Loucy (cell line): Measurements from ENCODE around the gene FRMD4A.

Experiments
- H2AFZ ChIP-seq: fragments of 200-600 bp; sonication (generic); 2 replicates; pipeline ENCODE4 v1.6.0; 2016; ENCODE audit warnings: antibody characterized with exemption, mild to moderate bottlenecking, low read length, moderate library complexity
- H3F3A ChIP-seq: fragments of 200-600 bp; 2 replicates; pipeline ENCODE4 v1.6.0; 2016; ENCODE audit warnings: antibody characterized with exemption, low read depth, mild to moderate bottlenecking
- H3K27me3 ChIP-seq: fragments of 200-600 bp; sonication (generic); 2 replicates; pipeline ENCODE4 v1.6.1; 2014; ENCODE audit warnings: low read length, mild to moderate bottlenecking; ENCODE audit not compliant: insufficient read depth, poor library complexity, severe bottlenecking
- H3K36me3 ChIP-seq: fragments of 200-600 bp; sonication (generic); 2 replicates; pipeline ENCODE4 v1.6.1; 2016; ENCODE audit warnings: low read length; ENCODE audit not compliant: insufficient read depth
- H3K4me1 ChIP-seq: fragments of 200-600 bp; sonication (generic); 2 replicates; pipeline ENCODE4 v1.5.1; 2014; ENCODE audit warnings: low read length, mild to moderate bottlenecking; ENCODE audit not compliant: insufficient read depth, poor library complexity, severe bottlenecking
- H3K4me2 ChIP-seq: fragments of 200-600 bp; sonication (generic); 2 replicates; pipeline ENCODE4 v1.6.0; 2014; ENCODE audit warnings: antibody characterized with exemption, low read length, low read depth, mild to moderate bottlenecking; ENCODE audit not compliant: poor library complexity, severe bottlenecking
- H3K4me3 ChIP-seq: fragments of 200-600 bp; sonication (generic); 2 replicates; pipeline ENCODE4 v1.5.1; 2014; ENCODE audit warnings: low read length, mild to moderate bottlenecking, mixed read lengths; ENCODE audit not compliant: poor library complexity, severe bottlenecking
- H3K79me2 ChIP-seq: fragments of 200-600 bp; sonication (generic); 2 replicates; pipeline ENCODE4 v1.6.1; 2014; ENCODE audit warnings: low read length; ENCODE audit not compliant: insufficient read depth
- H3K9ac ChIP-seq: fragments of 200-600 bp; sonication (generic); 2 replicates; pipeline ENCODE4 v1.6.0; 2014; ENCODE audit warnings: mild to moderate bottlenecking, low read depth, low read length, moderate library complexity; ENCODE audit not compliant: poor library complexity, severe bottlenecking
- H3K9me2 ChIP-seq: fragments of 200-600 bp; sonication (generic); replicated peaks from 2 replicates; pipeline ENCODE4 v1.6.1; 2016; ENCODE audit warnings: low read depth, low read length, mixed read lengths
- H3K9me3 ChIP-seq: fragments of 200-600 bp; sonication (generic); 2 replicates; pipeline ENCODE4 v1.6.1; 2014; ENCODE audit warnings: mild to moderate bottlenecking, antibody characterized with exemption, low read length, low read depth; ENCODE audit not compliant: insufficient read depth
- H4K20me1 ChIP-seq: fragments of 200-600 bp; sonication (generic); 2 replicates; pipeline ENCODE4 v1.6.0; 2014; ENCODE audit warnings: antibody characterized with exemption, low read length, mild to moderate bottlenecking; ENCODE audit not compliant: insufficient read depth, poor library complexity, severe bottlenecking
- EZH2phosphoT487 ChIP-seq: fragments of 200-600 bp; IDR thresholded peaks from 2 replicates; pipeline ENCODE4 v1.6.1; 2018; ENCODE audit warnings: antibody characterized with exemption, mild to moderate bottlenecking, moderate library complexity, borderline replicate concordance
- TF ChIP-seq, protein P1 (sequence below): fragments of 200-600 bp; sonication (generic); conservative IDR thresholded peaks from 2 replicates; pipeline ENCODE4 v1.5.1; 2014; ENCODE audit warnings: mild to moderate bottlenecking, antibody characterized with exemption, low read length

The FRMD4A gene

DNA sequence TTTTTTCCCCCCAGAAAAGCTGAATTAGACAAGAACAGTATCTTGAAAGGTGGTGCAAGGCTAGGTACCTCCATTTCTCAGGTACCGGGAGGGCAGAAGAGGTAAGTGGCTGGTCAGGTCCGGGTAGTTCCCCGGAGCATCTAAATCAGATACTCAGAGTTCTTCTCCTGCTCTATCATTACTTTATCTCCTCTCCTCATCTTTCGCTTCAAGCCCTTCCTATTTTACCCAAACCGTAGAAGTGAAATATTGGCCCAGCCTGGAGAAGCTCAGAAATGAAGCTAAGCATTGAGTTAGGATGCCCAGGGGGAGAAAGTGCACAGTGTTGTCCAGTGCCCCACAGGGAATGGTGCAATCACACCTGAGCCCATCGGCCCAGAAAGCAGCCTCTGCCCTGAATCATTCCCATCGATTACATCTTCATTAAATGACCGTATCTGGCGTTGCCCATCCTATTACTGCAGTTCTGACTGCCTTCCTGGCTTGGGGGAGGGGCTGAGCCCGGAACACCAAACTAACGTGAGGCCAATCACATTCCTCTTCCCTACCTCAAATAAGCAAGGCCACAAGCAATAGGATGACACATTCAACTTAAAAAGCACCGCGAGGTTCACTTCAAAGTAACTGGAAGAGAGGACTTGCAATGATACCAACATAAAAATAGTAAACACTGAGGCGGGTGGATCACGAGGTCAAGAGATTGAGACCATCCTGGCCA is 627.5 kb downstream of the FRMD4A start:
- Histone ChIP-seq H3K4me3 (no peak overlapping the region), H3K36me3 (no peaks in the 10 kb centered on the region), H3K9me3 (no peaks in the 10 kb centered on the region), H3K4me2 (no peak overlapping the region), H3K9ac (no peak overlapping the region), H3K9me2 (no peaks in the 10 kb centered on the region), H2AFZ (no peak overlapping the region), H3K27me3 (no peaks in the 10 kb centered on the region), H3K4me1 (no peaks in the 10 kb centered on the region), H3F3A (no peaks in the 10 kb centered on the region), H4K20me1 (no peaks in the 10 kb centered on the region), H3K79me2 (no peaks in the 10 kb centered on the region)
- TF ChIP-seq, protein P1, sequence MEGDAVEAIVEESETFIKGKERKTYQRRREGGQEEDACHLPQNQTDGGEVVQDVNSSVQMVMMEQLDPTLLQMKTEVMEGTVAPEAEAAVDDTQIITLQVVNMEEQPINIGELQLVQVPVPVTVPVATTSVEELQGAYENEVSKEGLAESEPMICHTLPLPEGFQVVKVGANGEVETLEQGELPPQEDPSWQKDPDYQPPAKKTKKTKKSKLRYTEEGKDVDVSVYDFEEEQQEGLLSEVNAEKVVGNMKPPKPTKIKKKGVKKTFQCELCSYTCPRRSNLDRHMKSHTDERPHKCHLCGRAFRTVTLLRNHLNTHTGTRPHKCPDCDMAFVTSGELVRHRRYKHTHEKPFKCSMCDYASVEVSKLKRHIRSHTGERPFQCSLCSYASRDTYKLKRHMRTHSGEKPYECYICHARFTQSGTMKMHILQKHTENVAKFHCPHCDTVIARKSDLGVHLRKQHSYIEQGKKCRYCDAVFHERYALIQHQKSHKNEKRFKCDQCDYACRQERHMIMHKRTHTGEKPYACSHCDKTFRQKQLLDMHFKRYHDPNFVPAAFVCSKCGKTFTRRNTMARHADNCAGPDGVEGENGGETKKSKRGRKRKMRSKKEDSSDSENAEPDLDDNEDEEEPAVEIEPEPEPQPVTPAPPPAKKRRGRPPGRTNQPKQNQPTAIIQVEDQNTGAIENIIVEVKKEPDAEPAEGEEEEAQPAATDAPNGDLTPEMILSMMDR = no peak

DNA sequence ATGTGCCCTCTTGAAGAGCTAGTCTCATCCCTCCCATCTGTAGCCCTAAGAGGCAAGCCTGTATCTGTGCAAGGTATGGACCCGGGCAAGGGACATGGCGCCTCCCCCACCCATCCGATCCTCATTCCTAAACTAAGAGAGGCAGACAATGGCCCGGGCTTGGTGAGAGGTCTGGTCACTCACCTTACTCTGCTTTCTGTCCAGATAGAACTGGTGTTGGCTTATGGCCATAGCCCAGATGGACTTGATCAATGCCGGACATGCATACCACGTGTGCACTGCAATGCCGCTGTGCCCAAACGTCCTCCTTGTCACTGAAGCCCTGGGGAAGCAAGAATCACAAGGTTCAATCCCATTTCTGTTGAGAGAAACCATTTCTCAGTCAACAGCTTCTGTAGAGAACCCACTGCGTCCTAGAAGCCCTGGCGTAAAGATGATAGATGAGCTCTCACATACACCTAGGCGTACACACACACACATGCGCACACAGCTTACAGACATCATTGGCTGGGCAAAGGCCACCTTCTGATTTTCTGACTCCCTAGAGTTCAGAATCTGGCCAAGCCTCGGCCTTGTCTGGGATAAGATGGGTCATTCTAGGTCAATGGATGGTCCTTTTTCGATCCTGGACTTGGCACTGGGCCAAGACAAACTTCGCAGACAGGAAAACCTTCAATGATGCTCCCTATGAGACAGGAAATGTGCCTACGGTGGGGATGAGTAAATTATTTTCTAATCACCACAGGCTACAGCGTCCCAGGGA is 629.4 kb downstream of the FRMD4A start:
- no peaks in the 10 kb centered on the region for H4K20me1 ChIP-seq
- no peak for TF ChIP-seq EZH2phosphoT487
- TF ChIP-seq, protein P1 = no peak
- no peak overlapping the region for H3K4me3 ChIP-seq
- no peaks in the 10 kb centered on the region for H3K9me3 ChIP-seq
- H3K36me3 ChIP-seq = no peaks in the 10 kb centered on the region
- no peaks in the 10 kb centered on the region for H3K9me2 ChIP-seq
- no peaks in the 10 kb centered on the region for H3K4me1 ChIP-seq
- no peaks in the 10 kb centered on the region for H3K27me3 ChIP-seq
- H3K9ac ChIP-seq = no peak overlapping the region
- H2AFZ ChIP-seq = no peak overlapping the region
- no peak overlapping the region for H3K4me2 ChIP-seq
- H3K79me2 ChIP-seq = no peaks in the 10 kb centered on the region
- no peaks in the 10 kb centered on the region for H3F3A ChIP-seq

- Histone ChIP-seq H2AFZ (no peak overlapping the region), H3K9me3 (no peaks in the 10 kb centered on the region), H3K4me3 (no peak overlapping the region), H3K4me2 (no peak overlapping the region), H3K9ac (no peak overlapping the region), H3K9me2 (no peaks in the 10 kb centered on the region), H3K79me2 (no peaks in the 10 kb centered on the region), H3K36me3 (no peaks in the 10 kb centered on the region), H3K4me1 (no peaks in the 10 kb centered on the region), H4K20me1 (no peaks in the 10 kb centered on the region), H3F3A (no peaks in the 10 kb centered on the region), H3K27me3 (no peaks in the 10 kb centered on the region)
- TF ChIP-seq EZH2phosphoT487 = no peak
- TF ChIP-seq, protein P1 = no peak
Measured at GRCh38 chr10:13700473-13701144, 630.1 kb downstream of the FRMD4A start.
